H9 (cell line): Measurements from ENCODE around the gene DPM1. TPM values are rescaled to one million over a fixed set of nuclear protein-coding genes. Genes with fewer than 3 reads are reported as not detected.

Source experiments
- DNase-seq: peaks from one replicate; pipeline ENCODE4 v3.0.0-alpha.2; 2017
- H2AFZ ChIP-seq: one replicate; pipeline ENCODE4 v1.6.1; 2013; ENCODE audit warnings: mild to moderate bottlenecking, low read length, control low read depth, moderate library complexity
- H2AK5ac ChIP-seq: 2 replicates; pipeline ENCODE4 v1.6.1; 2013; ENCODE audit warnings: low read length, control low read depth, mixed read lengths; ENCODE audit not compliant: insufficient read length
- H2BK120ac ChIP-seq: one replicate; pipeline ENCODE4 v1.6.1; 2013; ENCODE audit warnings: low read depth, mild to moderate bottlenecking, low read length, control low read depth, inconsistent platforms; ENCODE audit not compliant: poor library complexity, severe bottlenecking
- H2BK12ac ChIP-seq: 2 replicates; pipeline ENCODE4 v1.6.1; 2013; ENCODE audit warnings: low read length, control low read depth, mixed read lengths, low read depth; ENCODE audit not compliant: insufficient read length
- H2BK15ac ChIP-seq: 2 replicates; pipeline ENCODE4 v1.6.1; 2013; ENCODE audit warnings: low read depth, low read length, control low read depth
- H2BK20ac ChIP-seq: one replicate; pipeline ENCODE4 v1.6.1; 2013; ENCODE audit warnings: low read depth, mild to moderate bottlenecking, low read length, control low read depth, inconsistent platforms; ENCODE audit not compliant: poor library complexity, severe bottlenecking
- H2BK5ac ChIP-seq: 2 replicates; pipeline ENCODE4 v1.6.1; 2013; ENCODE audit warnings: low read length, control low read depth, mixed read lengths; ENCODE audit not compliant: insufficient read length
- H3K14ac ChIP-seq: 2 replicates; pipeline ENCODE4 v1.6.1; 2013; ENCODE audit warnings: low read length, control low read depth; ENCODE audit not compliant: insufficient read depth
- H3K18ac ChIP-seq: 2 replicates; pipeline ENCODE4 v1.6.1; 2013; ENCODE audit warnings: low read depth, mild to moderate bottlenecking, mixed read lengths, low read length, control low read depth; ENCODE audit not compliant: insufficient read length
- H3K23ac ChIP-seq: 2 replicates; pipeline ENCODE4 v1.6.1; 2013; ENCODE audit warnings: low read length, control low read depth, mixed read lengths, low read depth; ENCODE audit not compliant: insufficient read length
- H3K23me2 ChIP-seq: 2 replicates; pipeline ENCODE4 v1.6.1; 2013; ENCODE audit warnings: low read depth, mild to moderate bottlenecking, mixed read lengths, low read length, control low read depth; ENCODE audit not compliant: insufficient read length, poor library complexity, severe bottlenecking
- H3K27ac ChIP-seq: 2 replicates; pipeline ENCODE4 v1.5.1; 2013; ENCODE audit warnings: low read length, control low read depth, mixed read lengths, low read depth; ENCODE audit not compliant: insufficient read length
- H3K27me3 ChIP-seq: 2 replicates; pipeline ENCODE4 v1.6.1; 2013; ENCODE audit warnings: low read length, control low read depth, inconsistent platforms; ENCODE audit not compliant: insufficient read depth
- H3K4ac ChIP-seq: 2 replicates; pipeline ENCODE4 v1.6.1; 2013; ENCODE audit warnings: low read depth, mild to moderate bottlenecking, control low read depth, inconsistent platforms, low read length, moderate library complexity
- H3K4me1 ChIP-seq: 2 replicates; pipeline ENCODE4 v1.6.1; 2013; ENCODE audit warnings: low read length, control low read depth, inconsistent platforms; ENCODE audit not compliant: insufficient read depth
- H3K4me2 ChIP-seq: 2 replicates; pipeline ENCODE4 v1.6.1; 2013; ENCODE audit warnings: low read length, control low read depth, mixed read lengths; ENCODE audit not compliant: insufficient read length, insufficient read depth
- H3K56ac ChIP-seq: 2 replicates; pipeline ENCODE4 v1.6.1; 2013; ENCODE audit warnings: low read depth, mild to moderate bottlenecking, mixed read lengths, low read length, control low read depth; ENCODE audit not compliant: insufficient read length
- H3K79me1 ChIP-seq: 2 replicates; pipeline ENCODE4 v1.6.1; 2013; ENCODE audit warnings: low read depth, mild to moderate bottlenecking, moderate library complexity, low read length, control low read depth, inconsistent platforms; ENCODE audit not compliant: insufficient read depth, poor library complexity, severe bottlenecking
- H3K79me2 ChIP-seq: 2 replicates; pipeline ENCODE4 v1.6.1; 2013; ENCODE audit warnings: low read length, control low read depth, inconsistent platforms; ENCODE audit not compliant: insufficient read depth
- H3K9ac ChIP-seq: 2 replicates; pipeline ENCODE4 v1.6.1; 2013; ENCODE audit warnings: low read length, control low read depth, mixed read lengths; ENCODE audit not compliant: insufficient read length; ENCODE audit errors: extremely low read depth
- H3K9me3 ChIP-seq: one replicate; pipeline ENCODE4 v1.6.1; 2013; ENCODE audit warnings: low read depth, low read length, inconsistent platforms; ENCODE audit not compliant: control insufficient read depth
- H3T11ph ChIP-seq: one replicate; pipeline ENCODE4 v1.6.1; 2013; ENCODE audit warnings: mild to moderate bottlenecking, low read length, control low read depth, inconsistent platforms
- H4K20me1 ChIP-seq: one replicate; pipeline ENCODE4 v1.6.1; 2013; ENCODE audit not compliant: control insufficient read depth, insufficient read length, insufficient read depth
- H4K5ac ChIP-seq: 2 replicates; pipeline ENCODE4 v1.6.1; 2013; ENCODE audit warnings: low read depth, mild to moderate bottlenecking, mixed read lengths, low read length, control low read depth; ENCODE audit not compliant: insufficient read length
- H4K8ac ChIP-seq: replicated peaks from 2 replicates; pipeline ENCODE4 v1.6.1; 2013; ENCODE audit warnings: low read length, control low read depth, mixed read lengths, low read depth; ENCODE audit not compliant: insufficient read length
- H4K91ac ChIP-seq: 2 replicates; pipeline ENCODE4 v1.6.1; 2013; ENCODE audit warnings: low read depth, mild to moderate bottlenecking, moderate library complexity, mixed read lengths, low read length, control low read depth; ENCODE audit not compliant: insufficient read length
- H3K27ac Mint-ChIP-seq, 3 experiments: 2 replicates in 2 of 3; 3 replicates in 1 of 3; pipeline ENCODE4 v1.8.0; 2020 to 2021; ENCODE audit warnings: mixed read lengths in 3 of 3, mild to moderate bottlenecking in 1 of 3, moderate library complexity in 1 of 3
- H3K27me3 Mint-ChIP-seq: 2 replicates; pipeline ENCODE4 v1.8.0; 2021; ENCODE audit warnings: low read depth, mild to moderate bottlenecking, moderate library complexity, mixed read lengths
- H3K36me3 Mint-ChIP-seq, 3 experiments: 2 replicates in 2 of 3; 3 replicates in 1 of 3; pipeline ENCODE4 v1.8.0; 2020 to 2021; ENCODE audit warnings: low read depth in 3 of 3, mixed read lengths in 3 of 3; ENCODE audit not compliant: insufficient read depth in 1 of 3
- H3K4me1 Mint-ChIP-seq, 2 experiments: 2 replicates each; pipeline ENCODE4 v1.8.0; 2020; ENCODE audit warnings: mixed read lengths in 2 of 2
- H3K4me3 Mint-ChIP-seq, 2 experiments: 2 replicates in 1 of 2; 3 replicates in 1 of 2; pipeline ENCODE4 v1.8.0; 2020 to 2021; ENCODE audit warnings: mild to moderate bottlenecking in 2 of 2, mixed read lengths in 2 of 2, moderate library complexity in 1 of 2
- H3K9me3 Mint-ChIP-seq, 2 experiments: 2 replicates in 1 of 2; 3 replicates in 1 of 2; pipeline ENCODE4 v1.8.0; 2020; ENCODE audit warnings: mild to moderate bottlenecking in 2 of 2, mixed read lengths in 2 of 2, moderate library complexity in 1 of 2
- WGBS: extraction: QIAGEN DNeasy Blood & Tissue Kit; methylation state at CpG from one replicate; pipeline ENCODE4 v1.1.7; 2013; ENCODE audit warnings: missing lambda C conversion rate, low lambda C conversion rate, mixed read lengths; ENCODE audit not compliant: insufficient read length; ENCODE audit errors: extremely low coverage; 5-methylcytosine and 5-hydroxymethylcytosine counted together
- total RNA-seq: library from RNA; stranded (reverse); gene quantifications from 2 replicates; pipeline ENCODE4 v1.2.1, GENCODE V29; 2021
- TF ChIP-seq, protein P1 (sequence below): fragments of 200-600 bp; sonication (generic); conservative IDR thresholded peaks from 3 replicates; pipeline ENCODE4 v1.8.0; 2021; ENCODE audit warnings: antibody characterized with exemption, mild to moderate bottlenecking

DPM1 gene
- total RNA-seq, 1 experiment from 2014 or later = 64.0 TPM

DNA sequence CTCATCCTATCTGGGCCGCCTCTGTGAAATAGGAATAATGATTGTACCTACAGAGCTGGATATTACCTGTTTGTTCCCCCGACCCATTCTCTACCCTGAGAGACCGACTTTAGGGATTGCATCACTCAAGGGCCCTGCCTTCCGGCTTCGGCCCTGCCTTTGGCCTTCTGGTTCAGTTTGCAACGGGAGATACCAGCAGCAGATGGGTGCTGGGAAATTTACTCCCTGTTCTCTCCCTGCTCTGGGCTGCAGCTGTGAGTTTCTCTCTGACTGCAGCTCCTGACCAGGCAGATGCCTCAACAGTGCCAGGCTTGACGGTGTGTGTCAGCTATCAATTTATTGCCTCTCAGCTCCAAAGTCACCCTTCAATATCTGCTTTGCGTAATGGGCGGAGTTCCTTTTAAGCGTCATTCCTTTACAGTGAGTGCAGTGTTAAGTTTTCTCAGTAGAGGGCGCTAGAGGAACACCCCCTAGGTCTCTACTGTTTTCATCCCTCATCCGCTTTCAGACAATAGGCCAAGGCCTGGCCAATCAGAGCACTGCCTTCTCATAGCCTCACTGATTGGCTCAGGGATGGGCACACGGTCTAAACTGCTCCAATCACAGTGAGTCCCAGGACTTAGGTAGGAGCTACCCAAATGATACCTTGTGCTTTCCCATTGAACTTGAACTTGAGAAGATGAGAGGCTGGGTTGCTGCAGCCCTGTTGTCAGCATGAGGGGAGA is 34.6 kb upstream of the DPM1 start:
- Histone ChIP-seq H4K91ac (no peak overlapping the region), H4K8ac (no peak overlapping the region), H3K9ac (no peak overlapping the region), H3K4me2 (peak overlapping the region; percentile 8), H3K23me2 (no peaks in the 10 kb centered on the region), H3K79me1 (no peaks in the 10 kb centered on the region), H3K18ac (peak overlapping the region; percentile 13), H3K4ac (no peak overlapping the region), H2BK120ac (no peak overlapping the region), H2BK20ac (no peak overlapping the region), H4K20me1 (no peaks in the 10 kb centered on the region), H2AK5ac (no peak overlapping the region), H2BK5ac (no peak overlapping the region), H3K4me1 (no peaks in the 10 kb centered on the region), H3K9me3 (no peaks in the 10 kb centered on the region), H3K27me3 (no peaks in the 10 kb centered on the region), H3K14ac (no peak overlapping the region), H3K23ac (no peak overlapping the region), H3K79me2 (no peaks in the 10 kb centered on the region), H4K5ac (no peak overlapping the region), H2BK12ac (no peak overlapping the region), H3T11ph (no peak overlapping the region), H2BK15ac (no peak overlapping the region), H2AFZ (no peak overlapping the region), H3K56ac (no peak overlapping the region), H3K27ac (peak overlapping the region; percentile 40)
- H3K4me1 Mint-ChIP-seq = peaks cover 31 to 43% of the 10 kb centered on the region in 2 experiments
- DNase-seq = peak; percentile 94
- H3K9me3 Mint-ChIP-seq = peaks cover 0 to 4% of the 10 kb centered on the region in 2 experiments; a peak in 1 of 5 replicates
- no CpG with 5 or more reads among the region's 13 CpGs for WGBS
- peaks cover 16% of the 10 kb centered on the region for H3K27me3 Mint-ChIP-seq
- TF ChIP-seq, protein P1, sequence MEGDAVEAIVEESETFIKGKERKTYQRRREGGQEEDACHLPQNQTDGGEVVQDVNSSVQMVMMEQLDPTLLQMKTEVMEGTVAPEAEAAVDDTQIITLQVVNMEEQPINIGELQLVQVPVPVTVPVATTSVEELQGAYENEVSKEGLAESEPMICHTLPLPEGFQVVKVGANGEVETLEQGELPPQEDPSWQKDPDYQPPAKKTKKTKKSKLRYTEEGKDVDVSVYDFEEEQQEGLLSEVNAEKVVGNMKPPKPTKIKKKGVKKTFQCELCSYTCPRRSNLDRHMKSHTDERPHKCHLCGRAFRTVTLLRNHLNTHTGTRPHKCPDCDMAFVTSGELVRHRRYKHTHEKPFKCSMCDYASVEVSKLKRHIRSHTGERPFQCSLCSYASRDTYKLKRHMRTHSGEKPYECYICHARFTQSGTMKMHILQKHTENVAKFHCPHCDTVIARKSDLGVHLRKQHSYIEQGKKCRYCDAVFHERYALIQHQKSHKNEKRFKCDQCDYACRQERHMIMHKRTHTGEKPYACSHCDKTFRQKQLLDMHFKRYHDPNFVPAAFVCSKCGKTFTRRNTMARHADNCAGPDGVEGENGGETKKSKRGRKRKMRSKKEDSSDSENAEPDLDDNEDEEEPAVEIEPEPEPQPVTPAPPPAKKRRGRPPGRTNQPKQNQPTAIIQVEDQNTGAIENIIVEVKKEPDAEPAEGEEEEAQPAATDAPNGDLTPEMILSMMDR = peak; percentile 95
- peak overlapping the region; percentile 95 to 99 (median 98) for H3K27ac Mint-ChIP-seq
- peak overlapping the region; percentile 51 to 53 for H3K4me3 Mint-ChIP-seq
- H3K36me3 Mint-ChIP-seq = no peaks in the 10 kb centered on the region
